ENCODE measurements around the gene IL18R1.

IL18R1 gene

GRCh38 chr2:102346381-102347130, 9.0 kb upstream of the IL18R1 start:
- no peak for DNase-seq

GRCh38 chr2:102350137-102350793, 5.3 kb upstream of the IL18R1 start:
- DNase-seq: no peak

GRCh38 chr2:102356381-102356712, 751 bp downstream of the IL18R1 start:
- DNase-seq: no peak

- DNase-seq: no peak
Observed at GRCh38 chr2:102356741-102357140, 1.1 kb downstream of the IL18R1 start.

- no peak for DNase-seq
Observed at GRCh38 chr2:102357937-102358336, 2.3 kb downstream of the IL18R1 start.

GRCh38 chr2:102358496-102358895, 2.9 kb downstream of the IL18R1 start:
- DNase-seq: no peak

GRCh38 chr2:102359527-102359926, 3.9 kb downstream of the IL18R1 start:
- no peak for DNase-seq

- no peak for DNase-seq
Observed at GRCh38 chr2:102361632-102362241, 6.1 kb downstream of the IL18R1 start.

- no peak for DNase-seq
Observed at GRCh38 chr2:102365763-102366162, 10.2 kb downstream of the IL18R1 start.

GRCh38 chr2:102366406-102367112, 11.0 kb downstream of the IL18R1 start:
- DNase-seq: no peak

GRCh38 chr2:102367331-102367971, 11.9 kb downstream of the IL18R1 start:
- no peak for DNase-seq

- DNase-seq: no peak
Observed at GRCh38 chr2:102368461-102369109, 13.0 kb downstream of the IL18R1 start.

GRCh38 chr2:102369866-102370265, 14.3 kb downstream of the IL18R1 start:
- DNase-seq: no peak

- no peak for DNase-seq
Observed at GRCh38 chr2:102376052-102376591, 20.5 kb downstream of the IL18R1 start.

- DNase-seq: no peak
Observed at GRCh38 chr2:102383722-102384121, 28.1 kb downstream of the IL18R1 start.

- no peak for DNase-seq
Observed at GRCh38 chr2:102385522-102385921, 29.9 kb downstream of the IL18R1 start.

- DNase-seq: no peak
Observed at GRCh38 chr2:102386004-102386403, 30.4 kb downstream of the IL18R1 start.

- DNase-seq: no peak
Observed at GRCh38 chr2:102386867-102387541, 31.4 kb downstream of the IL18R1 start.

GRCh38 chr2:102387763-102388546, 32.4 kb downstream of the IL18R1 start:
- DNase-seq: no peak

GRCh38 chr2:102391565-102391964, 36.0 kb downstream of the IL18R1 start:
- DNase-seq: no peak

GRCh38 chr2:102392096-102392495, 36.5 kb downstream of the IL18R1 start:
- DNase-seq: no peak

All from fibroblast of skin of right quadriceps (primary cell).